OCI-M2 (cell line): ENCODE measurements around the gene DAB1.

Experiments
- DNase-seq: peaks from one replicate; lab custom pipeline; 2025; ENCODE audit not compliant: unreplicated experiment; lab: John Stamatoyannopoulos, UW

The DAB1 gene

GRCh38 chr1:57278558-57278957, 145.3 kb downstream of the DAB1 start:
- DNase-seq = no peak

- DNase-seq = no peak
Observed at GRCh38 chr1:57277681-57278080, 146.2 kb downstream of the DAB1 start.

GRCh38 chr1:57276918-57277317, 146.9 kb downstream of the DAB1 start:
- DNase-seq = no peak

- no peak for DNase-seq
Observed at GRCh38 chr1:57272601-57273000, 151.3 kb downstream of the DAB1 start.

- DNase-seq = no peak
Observed at GRCh38 chr1:57272150-57272549, 151.7 kb downstream of the DAB1 start.

DNA sequence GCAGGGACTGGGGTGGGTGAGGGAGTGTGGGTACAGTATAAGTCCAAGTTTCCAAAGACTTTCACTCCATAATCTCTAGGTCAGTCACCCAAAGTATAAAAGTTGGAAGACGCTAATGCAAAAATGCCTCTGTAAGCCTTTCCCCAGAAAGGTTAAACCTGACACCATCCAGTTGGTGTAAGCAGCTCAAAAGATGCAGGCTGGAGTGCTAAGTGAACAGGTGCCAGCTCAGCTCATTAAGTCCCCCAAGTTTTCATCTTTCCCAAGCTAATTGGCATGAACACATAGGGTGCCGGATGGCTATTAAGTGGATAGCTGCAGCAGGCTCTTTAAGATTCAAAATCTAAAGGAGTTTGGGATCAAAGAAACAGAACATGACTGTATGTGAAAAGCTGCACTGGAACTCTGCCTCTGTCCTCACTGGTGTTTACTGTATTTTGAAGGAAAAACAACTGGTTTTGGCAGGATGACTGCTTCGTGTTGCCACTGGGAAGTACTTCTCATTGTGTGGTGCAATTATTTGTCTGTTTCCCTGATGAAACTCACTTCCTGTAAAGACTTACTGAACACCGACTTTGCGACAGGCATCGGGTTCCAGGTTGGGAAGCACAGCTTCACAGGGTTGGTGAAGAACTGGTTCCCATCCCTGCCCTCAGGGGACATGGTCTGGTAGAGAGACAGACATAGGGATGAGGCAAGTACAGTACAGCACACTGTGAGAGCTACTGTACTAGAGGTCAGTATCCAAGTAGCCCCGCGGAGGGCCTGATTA, 152.7 kb downstream of the DAB1 start:
- no peak for DNase-seq

DNA sequence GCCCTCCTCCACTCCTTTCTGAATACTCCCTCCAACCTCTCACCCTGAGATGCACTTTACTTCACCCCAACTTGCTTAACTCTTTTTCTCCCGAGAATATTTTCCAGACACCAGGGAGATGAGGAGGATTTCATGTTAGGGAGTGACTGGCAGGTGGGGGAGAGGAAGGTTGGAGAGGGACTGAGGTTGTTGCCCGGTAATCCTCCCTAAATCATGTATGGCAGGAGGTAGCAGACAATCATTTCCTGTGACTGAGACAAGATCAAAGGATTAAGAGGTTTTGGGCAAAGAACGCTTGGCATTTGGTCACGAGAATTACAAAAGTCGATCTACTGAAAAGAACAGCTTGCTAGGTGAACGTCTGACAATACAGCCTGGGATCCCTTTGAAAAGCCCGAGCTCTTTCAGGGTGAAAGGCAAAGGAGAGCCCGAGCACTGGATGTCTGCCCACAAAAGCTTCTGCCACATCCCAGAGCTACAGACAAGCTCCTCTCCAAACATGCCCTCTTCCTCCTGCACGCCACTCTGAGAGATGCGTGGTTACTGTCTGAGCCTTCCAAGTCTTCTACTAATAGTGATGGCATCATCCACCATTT, 154.1 kb downstream of the DAB1 start:
- no peak for DNase-seq

GRCh38 chr1:57265104-57265503, 158.8 kb downstream of the DAB1 start:
- DNase-seq = no peak

GRCh38 chr1:57262472-57262871, 161.4 kb downstream of the DAB1 start:
- DNase-seq = no peak

- no peak for DNase-seq
Observed at GRCh38 chr1:57258557-57259325, 165.1 kb downstream of the DAB1 start.

- DNase-seq = no peak
Observed at GRCh38 chr1:57255945-57256344, 167.9 kb downstream of the DAB1 start.

- no peak for DNase-seq
Observed at GRCh38 chr1:57254022-57254421, 169.8 kb downstream of the DAB1 start.

GRCh38 chr1:57252597-57253294, 171.1 kb downstream of the DAB1 start:
- no peak for DNase-seq

GRCh38 chr1:57250021-57250420, 173.8 kb downstream of the DAB1 start:
- no peak for DNase-seq

DNA sequence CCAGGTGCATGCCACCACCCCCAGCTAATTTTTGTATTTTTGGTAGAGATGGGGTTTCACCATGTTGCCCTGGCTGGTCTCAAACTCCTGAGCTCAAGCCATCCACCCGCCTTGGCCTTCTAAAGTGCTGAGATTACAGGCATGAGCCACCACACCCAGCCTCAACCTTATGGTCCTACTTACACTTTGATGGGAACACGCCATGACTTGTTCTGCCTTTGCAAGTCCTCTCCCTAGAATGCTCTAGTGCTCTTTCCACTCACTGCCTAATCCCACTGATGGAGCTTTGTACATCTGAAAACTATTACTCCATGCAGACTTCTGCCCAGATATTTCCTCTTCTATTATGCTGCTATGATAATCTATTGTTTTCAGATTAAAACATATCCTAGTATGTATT, 174.3 kb downstream of the DAB1 start:
- DNase-seq = no peak

GRCh38 chr1:57248830-57249229, 175.0 kb downstream of the DAB1 start:
- DNase-seq = no peak

DNA sequence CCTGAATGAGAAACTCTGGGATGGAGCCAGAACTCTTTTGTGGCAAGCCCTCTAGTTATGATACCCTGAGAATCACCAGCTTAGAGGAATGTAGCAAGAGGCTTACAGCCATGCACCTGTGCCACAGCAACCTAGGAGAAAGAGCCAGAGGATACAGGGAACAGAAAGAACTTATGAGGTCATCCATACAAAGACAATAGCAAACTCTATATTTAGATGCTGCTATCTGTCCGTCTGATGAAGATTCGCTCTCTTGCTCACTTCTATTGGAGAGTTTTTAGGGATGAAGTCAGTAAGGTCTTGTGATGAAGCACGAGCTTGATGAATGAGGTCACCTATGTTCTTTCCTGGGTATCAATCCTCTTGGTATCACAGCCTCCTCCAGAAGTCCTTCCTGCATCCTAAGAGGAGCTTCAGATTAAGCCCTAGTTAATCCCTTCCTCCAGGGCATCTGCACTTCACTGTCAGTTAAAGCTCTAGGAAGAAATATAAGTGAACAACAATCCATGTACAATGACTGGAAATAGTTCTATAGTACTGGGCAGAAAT, 185.6 kb downstream of the DAB1 start:
- no peak for DNase-seq

DNA sequence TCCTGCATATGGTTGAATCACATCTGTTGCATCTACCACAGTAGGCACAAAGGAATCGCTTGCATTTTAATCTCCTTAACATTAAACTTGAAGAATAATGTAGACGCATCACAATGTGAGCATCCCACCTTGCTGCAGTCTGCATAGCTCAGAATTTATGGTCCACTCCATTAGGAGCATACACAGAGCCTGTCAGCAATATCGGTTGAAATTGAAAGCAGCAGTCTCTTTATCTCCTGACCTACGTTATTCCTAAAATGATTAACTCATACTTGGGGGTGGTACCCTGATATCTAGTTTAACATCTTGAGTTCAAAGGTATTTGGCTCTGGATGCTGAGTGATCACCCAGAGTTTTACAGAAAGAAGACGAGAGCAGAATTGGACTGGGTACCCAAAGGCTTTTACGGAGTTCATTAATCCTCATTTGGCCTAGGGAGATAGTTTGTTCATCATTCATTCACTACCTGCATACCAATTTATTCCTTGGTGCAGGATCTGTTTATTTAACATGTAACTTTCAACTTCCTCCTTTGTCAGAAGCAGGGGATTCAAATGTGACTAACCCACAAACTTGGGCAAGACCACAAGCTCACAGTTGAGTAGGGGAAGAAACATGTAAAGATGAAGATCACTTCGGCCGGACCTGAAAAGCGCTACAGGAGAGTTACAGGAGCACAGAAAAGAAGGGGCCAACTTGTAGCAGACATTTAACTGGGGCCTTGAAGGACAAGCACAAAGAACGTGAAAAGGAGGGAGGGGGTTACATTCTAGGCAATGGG, 187.9 kb downstream of the DAB1 start:
- no peak for DNase-seq

DNA sequence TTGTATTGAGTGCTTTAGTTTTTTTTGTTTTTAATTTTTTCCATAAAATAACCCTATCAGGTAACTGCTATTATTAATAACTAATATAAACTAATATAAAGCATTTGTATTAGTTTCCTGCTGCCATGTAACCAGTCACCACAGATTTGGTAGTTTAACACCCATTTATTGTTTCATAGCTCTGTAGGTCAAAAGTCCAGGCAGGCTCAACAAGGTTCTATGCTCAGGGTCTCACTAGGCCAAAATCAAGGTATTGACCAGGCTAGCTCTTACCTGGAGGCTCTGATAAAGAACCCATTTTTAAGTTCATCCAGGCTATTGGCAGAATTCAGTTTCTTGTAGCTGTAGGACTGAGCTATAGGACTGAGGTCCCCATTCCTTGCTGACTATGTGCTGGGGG, 189.4 kb downstream of the DAB1 start:
- no peak for DNase-seq

GRCh38 chr1:57232500-57232899, 191.4 kb downstream of the DAB1 start:
- DNase-seq = no peak
